NB4 (cell line): ENCODE measurements around the gene FBLN7.
"Not testable (repeated sequence)": the region's sequence is repeated elsewhere in the genome, so short reads cannot be mapped to it uniquely, and the experiment has no call there.

ENCODE experiments used
- POLR2A ChIP-seq: IDR thresholded peaks from 2 replicates; pipeline ENCODE4 v1.6.1; 2011; ENCODE audit warnings: mild to moderate bottlenecking; ENCODE audit not compliant: insufficient read length; ENCODE audit errors: extremely low read depth
- TF ChIP-seq, protein P1 (sequence below): IDR thresholded peaks from one replicate; pipeline ENCODE4 v1.5.1; 2012; ENCODE audit warnings: low read depth, low read length

GRCh38 chr2:112113354-112113753, 24.8 kb upstream of the FBLN7 start:
- TF ChIP-seq, protein P1, sequence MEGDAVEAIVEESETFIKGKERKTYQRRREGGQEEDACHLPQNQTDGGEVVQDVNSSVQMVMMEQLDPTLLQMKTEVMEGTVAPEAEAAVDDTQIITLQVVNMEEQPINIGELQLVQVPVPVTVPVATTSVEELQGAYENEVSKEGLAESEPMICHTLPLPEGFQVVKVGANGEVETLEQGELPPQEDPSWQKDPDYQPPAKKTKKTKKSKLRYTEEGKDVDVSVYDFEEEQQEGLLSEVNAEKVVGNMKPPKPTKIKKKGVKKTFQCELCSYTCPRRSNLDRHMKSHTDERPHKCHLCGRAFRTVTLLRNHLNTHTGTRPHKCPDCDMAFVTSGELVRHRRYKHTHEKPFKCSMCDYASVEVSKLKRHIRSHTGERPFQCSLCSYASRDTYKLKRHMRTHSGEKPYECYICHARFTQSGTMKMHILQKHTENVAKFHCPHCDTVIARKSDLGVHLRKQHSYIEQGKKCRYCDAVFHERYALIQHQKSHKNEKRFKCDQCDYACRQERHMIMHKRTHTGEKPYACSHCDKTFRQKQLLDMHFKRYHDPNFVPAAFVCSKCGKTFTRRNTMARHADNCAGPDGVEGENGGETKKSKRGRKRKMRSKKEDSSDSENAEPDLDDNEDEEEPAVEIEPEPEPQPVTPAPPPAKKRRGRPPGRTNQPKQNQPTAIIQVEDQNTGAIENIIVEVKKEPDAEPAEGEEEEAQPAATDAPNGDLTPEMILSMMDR = not testable (repeated sequence)
- not testable (repeated sequence) for TF ChIP-seq POLR2A
